CD4-positive, alpha-beta memory T cell (primary cell): ENCODE results near the gene HPGDS. TPM values are rescaled to one million over a fixed set of nuclear protein-coding genes. Genes with fewer than 3 reads are reported as not detected.
A peak's percentile ranks its signal among the peaks of the same experiment; 100 is the strongest.

Source experiments
- CTCF ChIA-PET: fragments of 350-600 bp; sonication (Branson Sonifier 250); formaldehyde crosslinking; loops from one replicate; lab custom pipeline; 2021; ENCODE audit warnings: inconsistent platforms; ENCODE audit not compliant: partially characterized antibody; lab: Charles Lee
- POLR2A ChIA-PET: fragments of 350-600 bp; sonication (Branson Sonifier 250); formaldehyde crosslinking; loops from one replicate; lab custom pipeline; 2021; ENCODE audit not compliant: partially characterized antibody; lab: Charles Lee
- DNase-seq, 5 donors: peaks; one replicate each; pipeline versions ENCODE4 v3.0.0 to v3.0.0-alpha.2; 2020 to 2022; ENCODE audit warnings: mixed read lengths in 1 of 5
- H3K27ac ChIP-seq: one replicate; pipeline ENCODE4 v1.7.0; 2013; ENCODE audit warnings: low read depth, low read length
- H3K27me3 ChIP-seq: 2 replicates; pipeline ENCODE4 v1.7.0; 2013; ENCODE audit warnings: mild to moderate bottlenecking, low read length, moderate library complexity; ENCODE audit not compliant: insufficient read depth
- H3K36me3 ChIP-seq: 2 replicates; pipeline ENCODE4 v1.7.0; 2013; ENCODE audit warnings: mild to moderate bottlenecking, low read length, moderate library complexity; ENCODE audit not compliant: insufficient read depth
- H3K4me1 ChIP-seq: 2 replicates; pipeline ENCODE4 v1.7.0; 2013; ENCODE audit warnings: mild to moderate bottlenecking, low read length, moderate library complexity; ENCODE audit not compliant: insufficient read depth
- H3K4me3 ChIP-seq, 2 donors: one replicate each; pipeline ENCODE4 v1.7.0; 2013; ENCODE audit warnings: low read length in 2 of 2, mild to moderate bottlenecking in 1 of 2
- H3K9me3 ChIP-seq, 2 donors: one replicate each; pipeline ENCODE4 v1.7.0; 2013; ENCODE audit warnings: low read length in 2 of 2, control low read depth in 1 of 2; ENCODE audit not compliant: control insufficient read depth in 1 of 2
- H3K27ac Mint-ChIP-seq, 7 donors: one replicate each; pipeline ENCODE4 v1.8.0; 2020 to 2021; ENCODE audit warnings: mixed read lengths in 7 of 7, mild to moderate bottlenecking in 6 of 7, inconsistent platforms in 3 of 7, moderate library complexity in 3 of 7
- H3K27me3 Mint-ChIP-seq, 2 donors: one replicate each; pipeline ENCODE4 v1.8.0; 2020 to 2021; ENCODE audit warnings: mixed read lengths in 2 of 2
- H3K36me3 Mint-ChIP-seq, 2 donors: one replicate each; pipeline ENCODE4 v1.8.0; 2020 to 2021; ENCODE audit warnings: mixed read lengths in 2 of 2, inconsistent platforms in 1 of 2, mild to moderate bottlenecking in 1 of 2
- H3K4me1 Mint-ChIP-seq, 4 donors: one replicate each; pipeline ENCODE4 v1.8.0; 2020 to 2021; ENCODE audit warnings: mixed read lengths in 4 of 4, mild to moderate bottlenecking in 1 of 4
- H3K4me3 Mint-ChIP-seq, 8 donors: one replicate each; pipeline ENCODE4 v1.8.0; 2020 to 2021; ENCODE audit warnings: mixed read lengths in 8 of 8, mild to moderate bottlenecking in 7 of 8, moderate library complexity in 6 of 8, inconsistent platforms in 3 of 8
- H3K9me3 Mint-ChIP-seq, 8 donors: one replicate each; pipeline ENCODE4 v1.8.0; 2020 to 2021; ENCODE audit warnings: mixed read lengths in 8 of 8, mild to moderate bottlenecking in 5 of 8, inconsistent platforms in 3 of 8, moderate library complexity in 1 of 8
- intact Hi-C: fragments of 100-400 bp; cut with micrococcal nuclease; formaldehyde crosslinking; loops from one replicate; pipeline ENCODE4 v1.15.1; 2023
- polyA plus RNA-seq, 2 donors: library from polyadenylated mRNA; unstranded; fragments of 300-500 nt; fragmentation: Illumina TruSeq; gene quantifications; one replicate each; pipeline ENCODE4 v1.2.3, GENCODE V29; 2021
- total RNA-seq, 2 experiments: library from RNA; stranded (reverse); gene quantifications; one replicate each; pipeline ENCODE4 v1.2.3, GENCODE V29; 2021

HPGDS gene
- total and polyA plus RNA-seq, 4 experiments from 2014 or later, result 0.33 to 0.41 TPM; not detected in 2

DNA sequence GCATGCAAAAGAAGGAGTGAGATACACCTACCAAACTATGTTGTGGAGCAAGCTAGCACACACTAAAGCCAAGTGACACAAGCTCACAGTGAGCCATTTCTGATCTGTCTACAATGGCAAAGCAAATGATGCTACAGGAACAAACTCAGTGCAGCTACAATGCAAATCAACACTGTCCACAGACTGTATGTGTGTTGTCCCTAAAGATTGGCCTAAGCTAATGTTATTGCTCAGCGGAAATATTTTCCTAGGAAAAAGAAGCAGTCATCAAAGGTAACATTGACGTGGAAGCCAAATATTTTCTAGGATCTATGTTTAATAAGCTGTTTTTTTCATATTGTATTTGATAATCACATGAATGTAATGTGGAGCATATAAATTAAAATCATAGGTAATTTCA is 34.7 kb upstream of the HPGDS start:
- ChIA-PET POLR2A (no interaction called here), CTCF (interaction anchor here (1.1 to 1.6 kb wide), 2 partner anchors 14 to 30 kb away, joined by 7 read pairs; no protein-coding TSS in a partner anchor)
- Mint-ChIP-seq H3K36me3 (no peaks in the 10 kb centered on the region), H3K4me1 (no peaks in the 10 kb centered on the region), H3K27me3 (peaks cover 6 to 10% of the 10 kb centered on the region in 2 donors), H3K9me3 (peaks cover 0 to 2% (median 0%) of the 10 kb centered on the region in 8 donors), H3K27ac (no peak overlapping the region), H3K4me3 (no peak overlapping the region)
- Histone ChIP-seq H3K36me3 (no peaks in the 10 kb centered on the region), H3K27ac (no peak overlapping the region), H3K4me3 (no peak overlapping the region), H3K4me1 (no peaks in the 10 kb centered on the region), H3K27me3 (no peaks in the 10 kb centered on the region), H3K9me3 (no peaks in the 10 kb centered on the region)
- intact Hi-C loops, result no loop called here
- no peak for DNase-seq

DNA sequence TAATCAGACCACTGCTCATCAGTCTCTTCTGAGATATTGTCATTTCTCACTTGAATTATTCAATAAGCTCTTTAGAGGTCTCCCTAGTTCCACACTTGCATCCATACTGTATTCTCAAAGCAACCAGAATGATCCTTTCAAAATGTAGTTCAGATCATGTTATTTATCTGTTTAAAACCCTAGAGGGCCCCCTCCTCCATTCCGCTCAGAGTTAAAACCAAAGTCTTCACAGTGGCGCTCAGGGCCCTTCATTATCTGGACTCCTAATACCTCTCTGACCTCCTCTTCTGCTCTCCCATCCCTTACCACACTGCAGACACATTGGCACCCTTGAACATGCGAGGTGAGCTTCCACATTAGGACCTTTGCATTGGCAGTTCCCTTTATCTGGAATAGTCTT is 32.7 kb upstream of the HPGDS start:
- H3K4me1 ChIP-seq, result no peaks in the 10 kb centered on the region
- no peaks in the 10 kb centered on the region for H3K36me3 Mint-ChIP-seq
- H3K27me3 ChIP-seq, result no peaks in the 10 kb centered on the region
- ChIA-PET CTCF (no interaction called here), POLR2A (no interaction called here)
- no peaks in the 10 kb centered on the region for H3K36me3 ChIP-seq
- H3K27ac ChIP-seq, result no peak overlapping the region
- H3K9me3 ChIP-seq, result no peaks in the 10 kb centered on the region
- no peak overlapping the region for H3K27ac Mint-ChIP-seq
- H3K27me3 Mint-ChIP-seq, result peaks cover 6 to 10% of the 10 kb centered on the region in 2 donors
- DNase-seq, result no peak
- no peak overlapping the region for H3K4me3 Mint-ChIP-seq
- no peak overlapping the region for H3K4me3 ChIP-seq
- intact Hi-C loops, result no loop called here
- H3K4me1 Mint-ChIP-seq, result no peaks in the 10 kb centered on the region
- peaks cover 0 to 2% (median 0%) of the 10 kb centered on the region in 8 donors for H3K9me3 Mint-ChIP-seq

DNA sequence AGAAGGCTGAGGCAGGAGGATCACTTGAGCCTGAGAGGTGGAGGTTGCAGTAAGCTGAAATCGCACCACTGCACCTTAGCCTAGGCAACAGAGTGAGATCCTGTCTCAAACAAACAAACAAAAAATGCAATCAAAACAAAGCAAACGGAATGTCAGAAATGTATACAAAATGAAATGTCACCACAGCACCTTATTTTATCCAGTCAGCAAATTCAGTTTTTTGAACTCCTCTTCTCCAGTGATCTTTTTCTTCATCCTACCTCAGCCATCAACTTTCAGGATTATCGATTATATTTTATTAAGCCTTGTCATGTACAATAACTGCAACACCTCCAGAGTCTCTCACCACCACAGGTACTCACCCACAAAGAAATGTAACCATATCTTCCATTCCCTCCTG is 31.1 kb upstream of the HPGDS start:
- no peaks in the 10 kb centered on the region for H3K9me3 Mint-ChIP-seq
- no peaks in the 10 kb centered on the region for H3K36me3 Mint-ChIP-seq
- no peaks in the 10 kb centered on the region for H3K36me3 ChIP-seq
- intact Hi-C loops, result no loop called here
- ChIA-PET POLR2A (no interaction called here), CTCF (no interaction called here)
- H3K4me1 Mint-ChIP-seq, result no peaks in the 10 kb centered on the region
- DNase-seq, result no peak
- H3K27ac Mint-ChIP-seq, result no peak overlapping the region
- no peaks in the 10 kb centered on the region for H3K9me3 ChIP-seq
- H3K4me3 Mint-ChIP-seq, result no peak overlapping the region
- no peak overlapping the region for H3K27ac ChIP-seq
- peaks cover 5 to 11% of the 10 kb centered on the region in 2 donors for H3K27me3 Mint-ChIP-seq
- no peak overlapping the region for H3K4me3 ChIP-seq
- no peaks in the 10 kb centered on the region for H3K4me1 ChIP-seq
- H3K27me3 ChIP-seq, result no peaks in the 10 kb centered on the region

DNA sequence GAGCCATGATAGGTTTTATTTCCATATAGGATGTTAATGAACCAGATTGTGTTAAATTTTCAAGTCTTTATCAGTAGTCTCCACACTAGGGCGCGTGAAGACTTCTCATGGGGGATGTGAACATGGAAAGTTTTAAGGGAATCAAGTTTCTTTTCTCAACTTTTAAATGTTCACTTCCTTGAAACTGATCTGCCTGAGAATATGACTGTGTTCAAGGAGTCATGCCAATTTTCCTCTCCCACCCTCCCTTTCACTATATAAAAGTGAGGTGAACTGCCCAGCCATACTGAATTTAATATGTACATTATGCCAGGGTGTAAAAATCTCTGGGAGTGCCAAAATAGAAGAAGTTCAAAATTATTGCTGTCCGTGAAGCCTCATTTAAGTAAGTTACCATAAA is 30.4 kb upstream of the HPGDS start:
- DNase-seq, result no peak
- H3K4me3 Mint-ChIP-seq, result no peak overlapping the region
- CTCF ChIA-PET, result no interaction called here
- no peaks in the 10 kb centered on the region for H3K9me3 Mint-ChIP-seq
- Histone ChIP-seq H3K27me3 (no peaks in the 10 kb centered on the region), H3K36me3 (no peaks in the 10 kb centered on the region), H3K4me3 (no peak overlapping the region), H3K4me1 (no peaks in the 10 kb centered on the region), H3K27ac (no peak overlapping the region), H3K9me3 (no peaks in the 10 kb centered on the region)
- intact Hi-C loops, result no loop called here
- POLR2A ChIA-PET, result no interaction called here
- no peak overlapping the region for H3K27ac Mint-ChIP-seq
- H3K36me3 Mint-ChIP-seq, result no peaks in the 10 kb centered on the region
- H3K27me3 Mint-ChIP-seq, result peaks cover 5 to 11% of the 10 kb centered on the region in 2 donors
- H3K4me1 Mint-ChIP-seq, result no peaks in the 10 kb centered on the region

DNA sequence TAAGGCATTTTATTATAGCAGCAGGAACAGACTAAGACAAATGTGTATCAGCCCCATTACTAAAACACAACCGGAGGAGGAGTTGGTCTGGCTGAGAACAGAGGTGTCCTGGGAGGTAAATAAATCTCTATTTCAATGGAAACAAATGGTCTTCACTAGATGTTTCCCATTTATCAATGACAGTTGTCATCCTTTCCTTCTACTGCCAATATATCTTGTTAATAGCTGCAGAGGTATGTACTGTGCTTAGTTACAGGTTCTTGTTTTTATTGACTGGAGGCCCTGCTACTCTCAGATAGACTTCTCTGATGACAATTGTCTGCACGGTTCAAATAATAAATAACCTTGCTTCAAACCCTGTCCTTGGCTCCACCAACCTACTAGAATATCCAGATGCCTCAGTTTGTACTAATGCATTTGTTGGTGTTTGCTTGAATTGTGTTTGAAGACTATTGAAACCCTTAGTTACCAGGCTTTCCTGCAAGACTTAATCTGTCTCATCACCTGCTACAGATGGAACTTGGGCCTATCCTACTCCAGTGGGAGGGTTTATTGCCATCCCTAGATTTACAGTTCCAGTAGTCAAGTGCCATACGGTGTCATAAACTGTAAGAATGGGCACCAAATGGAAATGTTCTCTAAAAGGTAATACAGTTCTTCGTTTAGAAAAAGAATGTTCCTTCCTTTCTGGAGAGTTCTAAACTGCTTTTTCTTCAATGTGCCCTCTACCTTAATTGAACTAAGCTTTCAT is 29.8 kb upstream of the HPGDS start:
- H3K36me3 Mint-ChIP-seq, result no peaks in the 10 kb centered on the region
- POLR2A ChIA-PET, result no interaction called here
- intact Hi-C loops, result no loop called here
- Histone ChIP-seq H3K27ac (no peak overlapping the region), H3K4me3 (no peak overlapping the region), H3K36me3 (no peaks in the 10 kb centered on the region), H3K27me3 (no peaks in the 10 kb centered on the region), H3K9me3 (no peaks in the 10 kb centered on the region), H3K4me1 (no peaks in the 10 kb centered on the region)
- no peak overlapping the region for H3K27ac Mint-ChIP-seq
- H3K9me3 Mint-ChIP-seq, result no peaks in the 10 kb centered on the region
- H3K27me3 Mint-ChIP-seq, result peaks cover 5 to 11% of the 10 kb centered on the region in 2 donors
- DNase-seq, result no peak
- CTCF ChIA-PET, result no interaction called here
- H3K4me3 Mint-ChIP-seq, result no peak overlapping the region
- no peaks in the 10 kb centered on the region for H3K4me1 Mint-ChIP-seq

DNA sequence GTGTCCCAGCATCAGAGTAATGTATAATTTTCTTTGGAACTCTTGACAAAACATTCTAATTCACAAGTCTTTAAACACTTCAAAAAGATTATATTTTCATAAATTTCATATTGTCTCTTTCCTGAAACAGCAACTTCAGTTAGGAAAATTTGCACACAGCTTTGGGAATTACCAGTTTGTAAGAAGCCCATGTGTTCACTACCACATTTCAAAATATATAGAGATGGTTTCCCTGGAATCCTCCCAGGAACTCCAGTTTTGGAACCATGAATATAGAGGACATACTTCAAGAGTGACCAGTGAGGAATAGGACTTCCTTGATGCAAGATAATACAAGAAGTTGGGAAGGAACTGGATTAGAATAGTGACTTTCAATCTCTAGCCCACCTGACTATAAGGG is 28.7 kb upstream of the HPGDS start:
- Histone ChIP-seq H3K4me1 (no peaks in the 10 kb centered on the region), H3K36me3 (no peaks in the 10 kb centered on the region), H3K27me3 (no peaks in the 10 kb centered on the region), H3K4me3 (no peak overlapping the region), H3K27ac (no peak overlapping the region), H3K9me3 (no peaks in the 10 kb centered on the region)
- ChIA-PET POLR2A (no interaction called here), CTCF (no interaction called here)
- H3K27ac Mint-ChIP-seq, result no peak overlapping the region
- intact Hi-C loops, result no loop called here
- peaks cover 5 to 8% of the 10 kb centered on the region in 2 donors for H3K27me3 Mint-ChIP-seq
- H3K36me3 Mint-ChIP-seq, result no peaks in the 10 kb centered on the region
- no peak overlapping the region for H3K4me3 Mint-ChIP-seq
- DNase-seq, result no peak
- H3K9me3 Mint-ChIP-seq, result peaks cover 0 to 7% (median 3%) of the 10 kb centered on the region in 8 donors
- no peaks in the 10 kb centered on the region for H3K4me1 Mint-ChIP-seq

DNA sequence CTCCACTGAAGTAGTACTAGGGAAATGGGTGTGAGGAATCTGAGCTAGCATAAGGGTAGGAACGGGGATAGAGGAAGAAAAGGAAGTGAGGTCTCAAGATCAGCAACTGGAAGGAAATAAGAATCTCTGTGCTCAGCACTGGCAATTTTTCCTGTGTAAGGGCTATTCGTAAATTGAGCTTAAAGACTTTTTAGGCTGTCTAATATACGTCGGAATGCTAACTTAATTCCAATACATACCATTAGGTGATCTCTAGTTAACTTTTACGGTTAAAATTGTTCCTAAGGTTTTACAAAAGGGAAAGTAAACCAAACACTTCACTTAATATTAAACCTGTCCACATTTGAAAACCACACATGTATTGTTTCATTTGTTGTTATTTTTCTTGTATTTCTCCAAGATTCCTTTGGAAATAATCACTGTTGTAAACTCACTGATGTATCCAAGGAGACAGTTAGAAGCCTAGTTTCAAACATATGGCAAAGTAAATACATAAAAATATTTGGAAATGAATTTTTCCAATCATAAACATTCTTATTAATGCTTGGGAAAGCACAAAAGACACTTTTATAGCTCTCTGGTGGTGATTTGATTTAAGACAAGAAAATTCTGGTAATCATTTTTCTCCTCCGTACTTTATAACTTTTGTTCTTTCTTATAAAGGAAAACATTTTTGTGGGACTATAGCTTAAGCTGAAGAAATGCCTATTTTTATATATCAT is 28.1 kb upstream of the HPGDS start:
- Histone ChIP-seq H3K4me1 (no peaks in the 10 kb centered on the region), H3K27me3 (no peaks in the 10 kb centered on the region), H3K9me3 (no peaks in the 10 kb centered on the region), H3K36me3 (no peaks in the 10 kb centered on the region), H3K27ac (no peak overlapping the region), H3K4me3 (no peak overlapping the region)
- POLR2A ChIA-PET, result no interaction called here
- no peaks in the 10 kb centered on the region for H3K36me3 Mint-ChIP-seq
- H3K9me3 Mint-ChIP-seq, result peaks cover 0 to 10% (median 3%) of the 10 kb centered on the region in 8 donors
- H3K27ac Mint-ChIP-seq, result peak overlapping the region in 1 of 7 donors; percentile 7
- no peaks in the 10 kb centered on the region for H3K4me1 Mint-ChIP-seq
- no peak for DNase-seq
- H3K4me3 Mint-ChIP-seq, result no peak overlapping the region
- peaks cover 5 to 8% of the 10 kb centered on the region in 2 donors for H3K27me3 Mint-ChIP-seq
- intact Hi-C loops, result no loop called here
- CTCF ChIA-PET, result interaction anchor here (0.9 kb wide), 1 partner anchor 15 kb away, joined by 3 read pairs; no protein-coding TSS in a partner anchor
